CD4-positive, alpha-beta T cell treated with Interleukin-1 beta for 1 hour (primary cell): ENCODE measurements around the gene POTEG.
"Not testable (repeated sequence)": the region's sequence is repeated elsewhere in the genome, so short reads cannot be mapped to it uniquely, and the experiment has no call there.

Experiments used
- DNase-seq, 2 donors: peaks; one replicate each; pipeline ENCODE4 v3.0.0-alpha.2; 2020 to 2022

POTEG gene

DNA sequence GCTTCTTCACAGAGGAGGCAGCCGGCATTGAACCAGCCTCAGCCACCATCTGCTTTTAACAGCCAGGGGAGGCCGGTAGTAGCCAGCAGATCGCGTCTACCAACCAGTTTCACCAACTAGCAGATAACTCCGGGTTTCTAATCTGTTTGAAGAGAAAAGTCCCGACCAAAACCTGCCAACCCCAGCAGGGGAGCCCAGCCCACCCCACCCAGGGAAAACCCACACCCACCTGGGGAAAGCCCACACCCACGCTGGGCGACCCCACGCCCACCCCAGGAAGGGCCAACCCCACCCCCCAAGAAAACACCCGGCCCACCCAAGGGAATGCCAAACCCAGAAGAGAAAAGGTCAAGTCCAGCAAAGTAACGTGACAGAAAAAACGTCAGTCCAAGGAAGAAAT is at the start of gene POTEG:
Gene POTEG (minus strand): TSS at position 101 of the 400 bp plus-strand sequence. CDS start 52 bp downstream, at position 49.
- not testable (repeated sequence) for DNase-seq

GRCh38 chr14:19482093-19482492 is 48.0 kb upstream of the POTEG start:
- DNase-seq: not testable (repeated sequence)

- DNase-seq: not testable (repeated sequence)
Measured at GRCh38 chr14:19481421-19481820, 47.3 kb upstream of the POTEG start.

- not testable (repeated sequence) for DNase-seq
Measured at GRCh38 chr14:19480491-19480890, 46.4 kb upstream of the POTEG start.

GRCh38 chr14:19445761-19446160 is 11.6 kb upstream of the POTEG start:
- not testable (repeated sequence) for DNase-seq

GRCh38 chr14:19439826-19440225 is 5.7 kb upstream of the POTEG start:
- DNase-seq: not testable (repeated sequence)

DNA sequence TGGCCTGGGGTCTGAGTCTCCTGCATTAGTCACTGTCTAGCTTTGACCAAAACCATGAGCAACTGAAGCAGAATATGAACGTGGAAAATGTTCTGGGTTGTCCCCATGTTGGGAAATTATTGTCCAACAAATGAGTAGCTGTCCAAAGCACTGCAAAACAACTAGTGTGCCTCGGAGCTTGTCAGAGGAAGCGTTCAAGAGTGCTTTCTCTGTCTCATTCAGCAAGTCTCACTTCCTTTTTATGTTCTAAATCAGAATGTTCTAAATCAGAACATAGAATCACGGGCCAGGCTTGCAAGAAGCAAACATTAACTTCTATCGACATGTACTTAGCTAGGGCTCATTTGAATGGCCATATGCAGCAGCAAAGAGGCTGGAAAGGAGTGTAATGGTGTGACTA is 5.1 kb upstream of the POTEG start:
- not testable (repeated sequence) for DNase-seq

- DNase-seq: not testable (repeated sequence)
Measured at GRCh38 chr14:19437126-19437443, 2.9 kb upstream of the POTEG start.

DNA sequence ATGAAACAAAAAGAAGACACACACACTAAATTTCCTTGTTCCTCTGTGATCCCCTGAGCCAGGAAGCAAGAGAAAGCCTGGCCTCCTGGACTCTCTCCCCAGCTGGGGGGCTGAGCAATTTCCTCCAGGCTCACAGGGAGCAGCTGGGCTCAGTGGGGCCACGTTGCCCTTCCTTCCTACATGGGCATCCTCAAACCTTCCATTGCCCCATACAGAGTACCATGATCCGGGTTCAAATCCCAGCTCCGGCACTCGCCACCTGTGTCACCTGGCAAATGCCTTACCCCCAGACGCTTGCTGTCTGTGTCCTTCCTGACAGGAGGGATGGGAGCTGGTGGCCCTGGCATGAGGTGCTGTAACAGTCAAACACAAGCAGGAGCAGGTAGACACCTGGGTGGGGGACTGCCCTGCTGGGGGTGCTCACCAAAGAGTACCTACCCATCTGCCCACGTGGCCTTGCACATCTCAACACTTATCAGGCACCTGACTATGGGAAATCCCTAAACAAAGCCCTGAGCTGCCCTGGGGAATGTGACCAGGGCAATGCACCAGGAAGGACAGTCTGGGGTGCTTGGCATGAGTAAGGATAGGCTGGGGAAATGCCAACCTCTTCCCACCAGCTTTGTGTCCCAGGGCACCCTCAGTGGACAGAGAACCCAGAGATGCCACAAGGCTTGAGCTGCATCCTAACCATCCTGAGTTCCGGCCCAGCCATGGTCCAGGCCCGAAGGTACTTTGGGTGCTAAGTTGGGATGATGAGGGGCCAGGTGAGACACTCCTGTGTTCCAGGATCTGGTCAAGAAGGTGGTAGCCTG is 2.4 kb upstream of the POTEG start:
- DNase-seq: not testable (repeated sequence)

DNA sequence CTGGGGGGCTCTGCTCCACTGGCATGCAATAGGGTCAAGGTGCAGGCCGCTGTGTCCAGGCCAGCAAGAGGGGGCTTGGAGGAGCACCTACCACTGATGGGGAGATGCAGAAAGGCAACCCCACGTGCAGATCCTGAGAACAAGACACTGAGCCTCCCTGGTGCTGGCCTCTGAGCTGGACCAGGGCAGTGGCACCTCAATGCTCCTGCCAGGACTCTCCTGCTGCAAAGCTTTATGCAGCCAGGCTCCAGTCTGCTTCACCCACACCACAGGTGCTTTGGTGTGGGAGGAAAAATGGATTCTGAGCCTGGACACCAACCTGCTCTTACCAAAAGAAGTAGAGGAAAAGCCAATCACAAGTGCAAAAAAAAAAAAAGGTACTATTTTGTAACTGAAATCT is 1.7 kb upstream of the POTEG start:
- not testable (repeated sequence) for DNase-seq

- DNase-seq: not testable (repeated sequence)
Measured at GRCh38 chr14:19434891-19435290, 750 bp upstream of the POTEG start.

- not testable (repeated sequence) for DNase-seq
Measured at GRCh38 chr14:19433765-19434164, 376 bp downstream of the POTEG start.

DNA sequence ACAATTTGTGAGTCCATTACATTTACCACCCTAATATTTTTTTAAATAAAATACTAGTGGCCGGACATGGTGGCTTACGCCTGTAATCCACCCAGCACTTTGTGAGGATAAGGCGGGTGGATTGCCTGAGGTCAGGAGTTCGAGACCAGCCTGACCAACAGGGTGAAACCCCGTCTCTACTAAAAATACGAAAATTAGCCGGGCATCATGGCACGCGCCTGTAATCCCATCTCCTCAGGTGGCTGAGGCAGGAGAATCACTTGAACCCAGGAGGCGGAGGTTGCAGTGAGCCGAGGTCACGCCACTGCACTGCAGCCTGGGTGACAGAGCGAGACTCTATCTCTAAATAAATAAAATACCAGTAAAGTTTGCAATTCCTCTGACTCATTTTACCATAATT is 25.6 kb downstream of the POTEG start:
- DNase-seq: not testable (repeated sequence)

DNA sequence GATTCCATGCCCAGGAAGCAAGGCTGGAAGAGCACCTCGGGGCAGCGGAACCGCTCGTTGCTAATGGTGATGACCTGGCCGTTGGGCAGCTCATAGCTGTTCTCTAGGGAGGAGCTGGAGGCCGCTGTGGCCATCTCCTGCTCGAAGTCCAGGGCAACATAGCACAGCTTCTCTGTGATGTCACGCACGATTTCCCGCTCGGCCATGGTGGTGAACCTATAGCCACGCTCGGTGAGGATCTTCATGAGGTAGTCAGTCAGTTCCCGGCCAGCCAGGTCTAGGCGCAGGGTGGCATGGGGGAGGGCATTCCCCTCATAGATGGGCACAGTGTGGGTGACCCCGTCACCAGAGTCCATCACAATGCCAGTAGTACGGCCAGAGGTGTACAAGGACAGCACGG is 32.0 kb downstream of the POTEG start:
- not testable (repeated sequence) for DNase-seq

- DNase-seq: not testable (repeated sequence)
Measured at GRCh38 chr14:19394727-19395126, 39.4 kb downstream of the POTEG start.

DNA sequence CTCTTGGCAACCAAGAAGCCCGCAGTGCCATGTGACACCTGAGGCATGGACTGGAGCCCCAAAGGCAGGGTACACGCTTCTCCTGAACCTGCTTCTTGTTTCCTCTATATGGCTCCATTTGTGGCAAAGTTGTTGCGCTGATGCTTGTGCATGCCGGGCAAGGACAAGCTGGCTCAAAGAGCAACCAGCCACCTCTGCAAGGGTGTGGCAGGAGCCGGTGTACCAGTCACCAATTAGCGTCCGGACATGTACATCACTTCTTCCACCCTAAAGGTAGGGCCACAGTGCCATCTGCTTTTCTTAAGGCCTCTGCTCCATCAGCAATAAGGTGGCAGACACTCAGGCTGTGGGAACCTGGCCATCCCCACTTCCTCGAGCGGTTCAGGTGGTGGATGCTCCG is 43.9 kb downstream of the POTEG start:
- not testable (repeated sequence) for DNase-seq

DNA sequence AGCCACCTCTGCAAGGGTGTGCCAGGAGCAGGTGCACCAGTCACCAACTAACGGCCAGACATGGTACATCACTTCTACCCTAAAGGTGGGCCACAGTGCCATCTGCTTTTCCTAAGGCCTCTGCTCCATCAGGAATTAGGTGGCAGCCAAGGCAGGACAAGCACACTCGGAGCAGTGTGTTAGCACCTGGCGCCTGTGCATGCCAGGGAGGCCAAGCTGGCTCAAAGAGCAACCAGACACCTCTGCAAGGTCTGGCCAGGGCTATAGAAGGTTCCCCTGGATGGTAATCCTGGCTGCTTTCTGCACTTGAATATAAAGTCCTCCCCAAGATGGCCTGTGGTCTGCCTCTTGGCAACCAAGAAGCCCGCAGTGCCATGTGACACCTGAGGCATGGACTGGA is 45.4 kb downstream of the POTEG start:
- DNase-seq: not testable (repeated sequence)

GRCh38 chr14:19386996-19387395 is 47.1 kb downstream of the POTEG start:
- not testable (repeated sequence) for DNase-seq

DNA sequence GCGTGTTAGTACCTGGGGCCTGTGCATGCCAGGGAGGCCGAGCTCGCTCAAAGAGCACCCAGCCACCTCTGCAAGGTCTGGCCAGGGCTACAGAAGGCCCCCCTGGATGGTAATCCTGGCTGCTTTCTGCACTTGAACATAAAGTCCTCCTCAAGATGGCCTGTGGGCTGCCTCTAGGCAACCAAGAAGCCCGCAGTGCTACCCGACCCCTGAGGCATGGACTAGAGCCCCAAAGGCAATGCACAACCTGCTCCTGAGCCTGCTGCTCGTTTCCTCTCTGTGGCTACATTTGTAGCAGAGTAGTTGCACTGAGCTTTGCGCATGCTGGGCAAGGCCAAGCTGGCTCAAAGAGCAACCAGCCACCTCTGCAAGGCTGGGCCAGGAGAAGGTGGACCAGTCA is 47.8 kb downstream of the POTEG start:
- not testable (repeated sequence) for DNase-seq

DNA sequence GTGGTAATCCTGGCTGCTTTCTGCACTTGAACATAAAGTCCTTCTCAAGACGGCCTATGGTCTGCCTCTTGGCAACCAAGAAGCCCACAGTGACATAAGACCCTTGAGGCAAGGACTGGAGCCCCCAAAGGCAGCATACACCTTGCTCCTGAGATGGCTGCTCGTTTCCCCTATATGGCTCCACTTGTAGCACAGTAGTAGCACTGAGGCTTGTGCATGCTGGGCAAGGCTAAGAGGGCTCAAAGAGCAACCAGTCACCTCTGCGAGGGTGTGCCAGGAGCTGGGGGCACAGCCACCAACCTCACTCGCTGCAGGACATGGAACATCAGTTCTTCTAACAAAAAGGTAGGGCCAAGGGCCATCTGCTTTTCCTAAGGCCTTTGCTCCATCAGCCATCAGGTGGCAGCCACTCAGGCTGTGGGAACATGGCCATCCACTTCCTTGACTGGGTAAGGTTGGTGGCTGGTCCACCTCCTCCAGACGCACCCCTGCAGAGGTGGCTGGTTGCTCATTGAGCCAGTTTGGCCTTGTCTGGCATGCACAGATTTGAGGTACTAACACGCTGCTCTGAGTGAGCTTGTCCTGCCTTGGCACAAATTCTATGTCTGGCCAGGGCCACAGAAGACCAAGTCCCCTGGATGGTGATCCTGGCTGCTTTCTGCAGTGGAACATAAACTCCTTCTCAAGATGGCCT is 49.9 kb downstream of the POTEG start:
- DNase-seq: not testable (repeated sequence)

DNA sequence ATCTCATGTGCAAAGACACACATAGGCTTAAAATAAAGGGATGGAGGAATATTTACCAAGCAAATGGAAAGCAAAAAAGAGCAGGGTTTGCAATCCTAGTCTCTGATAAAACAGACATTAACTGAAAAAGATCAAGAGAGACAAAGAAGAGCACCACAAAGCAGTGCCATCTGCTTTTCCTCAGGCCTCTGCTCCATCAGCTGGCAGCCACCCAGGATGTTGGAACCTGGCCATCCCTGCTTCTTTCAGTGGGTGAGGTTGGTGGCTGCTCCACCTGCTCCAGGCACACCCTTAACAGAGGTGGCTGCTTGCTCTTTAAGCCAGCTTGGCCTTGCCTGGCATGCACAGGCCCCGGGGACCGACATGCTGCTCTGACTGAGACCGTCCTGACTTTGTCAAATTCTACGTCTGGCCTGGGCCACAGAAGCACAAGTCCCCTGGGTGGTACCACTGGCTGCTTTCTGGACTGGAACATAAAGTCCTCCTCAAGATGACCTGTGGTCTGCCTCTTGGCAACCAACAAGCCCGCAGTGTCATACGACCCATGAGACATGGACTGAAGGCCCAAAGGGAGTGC is 51.0 kb downstream of the POTEG start:
- not testable (repeated sequence) for DNase-seq

- DNase-seq: not testable (repeated sequence)
Measured at GRCh38 chr14:19380137-19380536, 54.0 kb downstream of the POTEG start.

DNA sequence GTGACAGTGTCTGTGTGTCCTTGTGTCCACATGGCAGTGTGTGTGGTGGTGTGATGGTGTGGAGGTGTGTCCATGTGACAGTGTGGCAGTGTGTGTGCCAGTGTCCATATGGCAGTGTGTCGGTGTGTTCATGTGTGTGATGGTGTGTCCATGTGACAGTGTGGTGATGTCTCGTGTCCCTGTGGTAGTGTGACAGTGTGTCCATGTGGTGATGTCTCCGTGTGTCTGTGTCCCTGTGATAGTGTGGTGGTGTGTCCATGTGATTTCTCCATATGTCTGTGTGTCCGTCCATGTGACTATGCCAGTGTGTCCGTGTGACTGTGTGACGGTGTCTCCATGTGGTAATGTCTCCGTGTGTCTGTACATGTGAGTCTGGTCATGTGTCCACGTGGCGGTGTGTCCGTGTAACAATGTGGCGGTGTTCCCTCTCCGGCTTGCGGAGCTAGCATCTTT is 59.7 kb downstream of the POTEG start:
- DNase-seq: not testable (repeated sequence)
